B cell (primary cell): ENCODE results near the gene FUT6.

Source experiments
- CTCF ChIP-seq: fragments of 200-600 bp; IDR thresholded peaks from one replicate; pipeline ENCODE4 v1.8.0; 2022; ENCODE audit warnings: antibody characterized with exemption, mild to moderate bottlenecking
- EZH2 ChIP-seq: IDR thresholded peaks from 2 replicates; pipeline ENCODE4 v1.6.1; 2012; ENCODE audit warnings: borderline replicate concordance, low read depth, mild to moderate bottlenecking, moderate library complexity, low read length; ENCODE audit not compliant: insufficient read depth, poor library complexity, severe bottlenecking

GRCh38 chr19:5800361-5801270 lies 38.9 kb downstream of the FUT6 start:
- TF ChIP-seq CTCF (no peak), EZH2 (no peak)
